GM06990 (cell line): Measurements from ENCODE around the gene SYNDIG1L.

Experiments used
- DNase-seq: peaks from one replicate; pipeline ENCODE4 v3.0.0-alpha.2; 2011; ENCODE audit not compliant: insufficient read length; ENCODE audit errors: extremely low read depth
- H3K27me3 ChIP-seq: replicated peaks from 2 replicates; pipeline ENCODE4 v1.6.0; 2011; ENCODE audit warnings: low read length; ENCODE audit not compliant: control insufficient read depth, insufficient read depth
- H3K36me3 ChIP-seq: 2 replicates; pipeline ENCODE4 v1.5.1; 2011; ENCODE audit warnings: low read length; ENCODE audit not compliant: control insufficient read depth, insufficient read depth
- H3K4me3 ChIP-seq: replicated peaks from 2 replicates; pipeline ENCODE4 v1.5.1; 2011; ENCODE audit warnings: low read depth, mild to moderate bottlenecking, control low read depth, low read length
- CTCF ChIP-seq: IDR thresholded peaks from 2 replicates; pipeline ENCODE4 v1.5.1; 2011; ENCODE audit warnings: low read length, control low read depth, mild to moderate bottlenecking, inconsistent platforms; ENCODE audit not compliant: insufficient read depth, poor library complexity, severe bottlenecking

Gene SYNDIG1L

GRCh38 chr14:74429221-74429691, 3.2 kb upstream of the SYNDIG1L start:
- peaks cover 2% of the 10 kb centered on the region for H3K27me3 ChIP-seq
- no peak for DNase-seq
- H3K4me3 ChIP-seq = no peak overlapping the region
- TF ChIP-seq CTCF = no peak
- H3K36me3 ChIP-seq = no peaks in the 10 kb centered on the region

- Histone ChIP-seq H3K27me3 (peaks cover 4% of the 10 kb centered on the region), H3K36me3 (no peaks in the 10 kb centered on the region), H3K4me3 (no peak overlapping the region)
- DNase-seq = no peak
- no peak for TF ChIP-seq CTCF
Measured at GRCh38 chr14:74427651-74428050, 1.6 kb upstream of the SYNDIG1L start.

GRCh38 chr14:74425525-74426201, 347 bp downstream of the SYNDIG1L start:
- TF ChIP-seq CTCF = no peak
- no peaks in the 10 kb centered on the region for H3K36me3 ChIP-seq
- no peak for DNase-seq
- H3K27me3 ChIP-seq = peaks cover 4% of the 10 kb centered on the region
- no peak overlapping the region for H3K4me3 ChIP-seq

- no peak for DNase-seq
- no peak for TF ChIP-seq CTCF
- Histone ChIP-seq H3K4me3 (no peak overlapping the region), H3K27me3 (peaks cover 4% of the 10 kb centered on the region), H3K36me3 (no peaks in the 10 kb centered on the region)
Measured at GRCh38 chr14:74424606-74425005, 1.4 kb downstream of the SYNDIG1L start.

- H3K36me3 ChIP-seq = no peaks in the 10 kb centered on the region
- no peak overlapping the region for H3K4me3 ChIP-seq
- no peak for DNase-seq
- TF ChIP-seq CTCF = no peak
- peaks cover 4% of the 10 kb centered on the region for H3K27me3 ChIP-seq
Measured at GRCh38 chr14:74423246-74423645, 2.8 kb downstream of the SYNDIG1L start.

GRCh38 chr14:74421981-74422380, 4.0 kb downstream of the SYNDIG1L start:
- Histone ChIP-seq H3K27me3 (peaks cover 4% of the 10 kb centered on the region), H3K4me3 (no peak overlapping the region), H3K36me3 (no peaks in the 10 kb centered on the region)
- no peak for DNase-seq
- TF ChIP-seq CTCF = no peak
